CD4-positive, alpha-beta T cell (primary cell): Measurements from ENCODE around the gene MPG. TPM values are rescaled to one million over a fixed set of nuclear protein-coding genes. Genes with fewer than 3 reads are reported as not detected.

Experiments used
- ATAC-seq: fragments of 200-7000 bp; cut with Tn5 transposase; one replicate; pipeline ENCODE4 v1.10.0; 2022; ENCODE audit warnings: mild to moderate bottlenecking; ENCODE audit not compliant: poor library complexity
- CTCF ChIA-PET: fragments of 350-600 bp; sonication (Branson Sonifier 250); formaldehyde crosslinking; loops from one replicate; lab custom pipeline; 2021; ENCODE audit warnings: antibody characterized with exemption, inconsistent platforms; lab: Charles Lee
- POLR2A ChIA-PET: fragments of 350-600 bp; sonication (Branson Sonifier 250); formaldehyde crosslinking; loops from one replicate; lab custom pipeline; 2021; ENCODE audit warnings: antibody characterized with exemption, inconsistent platforms; lab: Charles Lee
- DNase-seq, 14 experiments: peaks; one replicate each; pipeline ENCODE4 v3.0.0-alpha.2; 2013 to 2020; ENCODE audit warnings: mixed read lengths in 2 of 14
- H3K27ac ChIP-seq, 2 donors: one replicate each; pipeline versions ENCODE4 v1.5.1 to v1.7.0; 2013; ENCODE audit warnings: low read length in 2 of 2, low read depth in 1 of 2, mild to moderate bottlenecking in 1 of 2
- H3K27me3 ChIP-seq, 2 experiments: 1 replicate in 1 of 2; 2 replicates in 1 of 2; pipeline versions ENCODE4 v1.6.1 to v1.7.0; 2013; ENCODE audit warnings: low read length in 2 of 2, control low read depth in 1 of 2, mild to moderate bottlenecking in 1 of 2, moderate library complexity in 1 of 2; ENCODE audit not compliant: insufficient read depth in 2 of 2, control insufficient read depth in 1 of 2
- H3K36me3 ChIP-seq: one replicate; pipeline ENCODE4 v1.6.1; 2013; ENCODE audit warnings: low read length, control low read depth; ENCODE audit not compliant: insufficient read depth
- H3K4me1 ChIP-seq: one replicate; pipeline ENCODE4 v1.6.1; 2013; ENCODE audit warnings: low read length, control low read depth; ENCODE audit not compliant: insufficient read depth
- H3K4me3 ChIP-seq: one replicate; pipeline ENCODE4 v1.5.1; 2013; ENCODE audit warnings: mild to moderate bottlenecking, low read length, moderate library complexity
- H3K9me3 ChIP-seq, 2 experiments: 1 replicate in 1 of 2; 2 replicates in 1 of 2; pipeline versions ENCODE4 v1.6.1 to v1.7.0; 2013; ENCODE audit warnings: low read length in 2 of 2, mild to moderate bottlenecking in 2 of 2, control low read depth in 1 of 2, moderate library complexity in 1 of 2; ENCODE audit not compliant: control insufficient read depth in 1 of 2, insufficient read depth in 1 of 2
- H3K27ac Mint-ChIP-seq: one replicate; pipeline ENCODE4 v1.8.0; 2020; ENCODE audit warnings: mixed read lengths
- H3K27me3 Mint-ChIP-seq: one replicate; pipeline ENCODE4 v1.8.0; 2021; ENCODE audit warnings: mixed read lengths
- H3K36me3 Mint-ChIP-seq: one replicate; pipeline ENCODE4 v1.8.0; 2021; ENCODE audit warnings: low read depth, mixed read lengths
- H3K4me1 Mint-ChIP-seq: one replicate; pipeline ENCODE4 v1.8.0; 2021; ENCODE audit warnings: low read depth, mixed read lengths
- H3K4me3 Mint-ChIP-seq: one replicate; pipeline ENCODE4 v1.8.0; 2020; ENCODE audit warnings: mild to moderate bottlenecking, mixed read lengths
- H3K9me3 Mint-ChIP-seq: one replicate; pipeline ENCODE4 v1.8.0; 2020; ENCODE audit warnings: mixed read lengths
- CTCF ChIP-seq: fragments of 200-600 bp; IDR thresholded peaks from one replicate; pipeline ENCODE4 v1.8.0; 2022; ENCODE audit warnings: antibody characterized with exemption, mild to moderate bottlenecking
- intact Hi-C, 2 experiments: fragments of 100-400 bp; cut with DNase I in 1 of 2; cut with micrococcal nuclease in 1 of 2; formaldehyde crosslinking; loops; one replicate each; pipeline versions ENCODE4 v1.15.1 to v1.9.0; 2023 to 2025; cut with DNase I, micrococcal nuclease
- total RNA-seq, 174 experiments: library from RNA in 2 of 174; stranded (reverse) in 2 of 174; gene quantifications; one replicate each; pipeline ENCODE4 v1.2.3 and lab custom pipeline; 2021 to 2026

MPG gene
- total RNA-seq, 2 experiments from 2014 or later, result 14.1 to 17.1 TPM

- Mint-ChIP-seq H3K36me3 (peaks cover 32% of the 10 kb centered on the region), H3K9me3 (no peaks in the 10 kb centered on the region), H3K4me1 (peaks cover 38% of the 10 kb centered on the region), H3K27ac (peak overlapping the region; percentile 70), H3K4me3 (no peak overlapping the region), H3K27me3 (no peaks in the 10 kb centered on the region)
- Histone ChIP-seq H3K4me1 (peaks cover 33% of the 10 kb centered on the region), H3K27ac (peak overlapping the region; percentile 5 to 46), H3K4me3 (no peak overlapping the region), H3K9me3 (no peaks in the 10 kb centered on the region), H3K27me3 (no peaks in the 10 kb centered on the region), H3K36me3 (peaks cover 13% of the 10 kb centered on the region)
- ChIA-PET POLR2A (interaction anchor here (1.4 kb wide), 1 partner anchor 14 kb away, joined by 6 read pairs; the partner anchor contains the start of genes POLR3K and SNRNP25), CTCF (interaction anchor here (0.7 to 2.5 kb wide), 3 partner anchors 26 to 58 kb away, joined by 3 to 8 read pairs (median 3); no protein-coding TSS in a partner anchor)
- intact Hi-C loops, result no loop called here
- TF ChIP-seq CTCF, result no peak
- peak; percentile 18 to 84 (median 40) for DNase-seq
- ATAC-seq, result peak; percentile 93
Observed at GRCh38 chr16:38941-39892, 38.8 kb upstream of the MPG start.

- Histone ChIP-seq H3K4me3 (no peak overlapping the region), H3K27me3 (no peaks in the 10 kb centered on the region), H3K4me1 (peaks cover 33% of the 10 kb centered on the region), H3K9me3 (no peaks in the 10 kb centered on the region), H3K36me3 (peaks cover 31% of the 10 kb centered on the region), H3K27ac (no peak overlapping the region)
- ChIA-PET CTCF (no interaction called here), POLR2A (no interaction called here)
- DNase-seq (no peak), ATAC-seq (no peak)
- Mint-ChIP-seq H3K36me3 (peaks cover 55% of the 10 kb centered on the region), H3K27ac (no peak overlapping the region), H3K4me3 (no peak overlapping the region), H3K4me1 (peaks cover 33% of the 10 kb centered on the region), H3K9me3 (no peaks in the 10 kb centered on the region), H3K27me3 (no peaks in the 10 kb centered on the region)
- no peak for TF ChIP-seq CTCF
- intact Hi-C loops, result no loop called here
Observed at GRCh38 chr16:41439-42068, 36.5 kb upstream of the MPG start.

GRCh38 chr16:42069-42457 lies 36.0 kb upstream of the MPG start:
- intact Hi-C loops, result no loop called here
- H3K36me3 Mint-ChIP-seq, result peaks cover 60% of the 10 kb centered on the region
- peaks cover 33% of the 10 kb centered on the region for H3K4me1 Mint-ChIP-seq

More at GRCh38 chr16:42069-42457, 36.0 kb upstream of the MPG start:
- no peak for TF ChIP-seq CTCF
- H3K9me3 Mint-ChIP-seq, result no peaks in the 10 kb centered on the region
- POLR2A ChIA-PET, result no interaction called here
- DNase-seq, result no peak
- H3K27me3 ChIP-seq, result no peaks in the 10 kb centered on the region
- peaks cover 35% of the 10 kb centered on the region for H3K36me3 ChIP-seq
- CTCF ChIA-PET, result no interaction called here
- ATAC-seq, result no peak
- peak overlapping the region; percentile 22 for H3K27ac Mint-ChIP-seq
- H3K4me1 ChIP-seq, result peaks cover 33% of the 10 kb centered on the region
- no peaks in the 10 kb centered on the region for H3K27me3 Mint-ChIP-seq
- H3K27ac ChIP-seq, result no peak overlapping the region
- H3K4me3 Mint-ChIP-seq, result no peak overlapping the region
- H3K9me3 ChIP-seq, result no peaks in the 10 kb centered on the region
- H3K4me3 ChIP-seq, result no peak overlapping the region
